ENCODE results near the gene RYR2. TPM values are rescaled to one million over a fixed set of nuclear protein-coding genes. Genes with fewer than 3 reads are reported as not detected.
"Not testable (repeated sequence)": the region's sequence is repeated elsewhere in the genome, so short reads cannot be mapped to it uniquely, and the experiment has no call there.

Gene RYR2
- total RNA-seq, 3 donors from 2014 or later: 0.16 to 0.59 (median 0.33) TPM

DNA sequence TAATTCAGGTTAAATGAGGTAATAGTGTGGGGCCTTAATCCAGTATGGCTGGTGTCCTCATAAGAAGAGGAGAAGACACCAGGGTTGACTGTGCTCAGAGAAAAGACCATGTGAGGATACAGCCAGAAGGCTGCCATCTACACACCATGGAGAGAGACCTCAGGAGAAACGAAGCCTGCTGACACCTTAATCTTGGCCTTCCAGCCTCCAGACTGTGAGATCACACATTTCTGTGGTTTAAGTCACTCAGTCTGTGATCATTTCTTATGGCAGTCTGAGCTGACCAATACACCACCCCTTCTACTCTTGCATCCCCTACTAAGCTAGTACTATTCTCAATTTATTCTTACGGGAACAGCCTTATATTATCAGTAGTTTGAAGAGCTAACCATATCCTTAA is 538.7 kb downstream of the RYR2 start:
- no peak for DNase-seq (ENCODE audit: low spot score in 2 of 2)
- Histone ChIP-seq H3K36me3 (no peaks in the 10 kb centered on the region), H3K4me3 (no peak overlapping the region), H3K4me1 (no peaks in the 10 kb centered on the region), H3K27ac (no peak overlapping the region), H3K27me3 (no peaks in the 10 kb centered on the region), H3K9me3 (peaks cover 0 to 25% of the 10 kb centered on the region in 2 donors)
- TF ChIP-seq, protein P1, sequence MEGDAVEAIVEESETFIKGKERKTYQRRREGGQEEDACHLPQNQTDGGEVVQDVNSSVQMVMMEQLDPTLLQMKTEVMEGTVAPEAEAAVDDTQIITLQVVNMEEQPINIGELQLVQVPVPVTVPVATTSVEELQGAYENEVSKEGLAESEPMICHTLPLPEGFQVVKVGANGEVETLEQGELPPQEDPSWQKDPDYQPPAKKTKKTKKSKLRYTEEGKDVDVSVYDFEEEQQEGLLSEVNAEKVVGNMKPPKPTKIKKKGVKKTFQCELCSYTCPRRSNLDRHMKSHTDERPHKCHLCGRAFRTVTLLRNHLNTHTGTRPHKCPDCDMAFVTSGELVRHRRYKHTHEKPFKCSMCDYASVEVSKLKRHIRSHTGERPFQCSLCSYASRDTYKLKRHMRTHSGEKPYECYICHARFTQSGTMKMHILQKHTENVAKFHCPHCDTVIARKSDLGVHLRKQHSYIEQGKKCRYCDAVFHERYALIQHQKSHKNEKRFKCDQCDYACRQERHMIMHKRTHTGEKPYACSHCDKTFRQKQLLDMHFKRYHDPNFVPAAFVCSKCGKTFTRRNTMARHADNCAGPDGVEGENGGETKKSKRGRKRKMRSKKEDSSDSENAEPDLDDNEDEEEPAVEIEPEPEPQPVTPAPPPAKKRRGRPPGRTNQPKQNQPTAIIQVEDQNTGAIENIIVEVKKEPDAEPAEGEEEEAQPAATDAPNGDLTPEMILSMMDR (IDR thresholded peaks at IDR 0.05): no peak
- no peak for TF ChIP-seq POLR2AphosphoS5 (IDR thresholded peaks at IDR 0.05)
- no peak for TF ChIP-seq POLR2A (IDR thresholded peaks at IDR 0.05)
- intact Hi-C loops (cut with DNase I; ENCODE audit: low total_unique reads): no loop called here

DNA sequence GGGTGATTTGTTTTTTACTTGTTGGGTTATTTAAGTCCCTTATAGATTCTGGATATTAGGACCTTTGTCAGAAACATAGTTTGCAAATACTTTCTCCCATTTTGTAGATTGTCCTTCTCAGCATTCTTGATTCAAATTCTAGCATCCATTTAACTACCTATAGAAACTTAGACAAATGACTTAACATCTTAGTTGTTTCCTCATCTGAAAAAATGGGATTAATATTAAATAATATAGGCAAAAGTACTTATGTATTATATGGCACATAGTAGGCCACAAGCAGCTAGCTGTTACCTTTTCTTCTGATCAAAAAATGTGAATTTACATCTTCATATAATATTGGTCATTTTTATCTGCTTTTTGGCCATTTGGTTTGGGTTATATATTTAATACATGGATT is 541.3 kb downstream of the RYR2 start:
- Histone ChIP-seq H3K27ac (no peak overlapping the region), H3K4me3 (no peak overlapping the region), H3K36me3 (no peaks in the 10 kb centered on the region), H3K4me1 (no peaks in the 10 kb centered on the region), H3K9me3 (peaks cover 0 to 16% of the 10 kb centered on the region in 2 donors), H3K27me3 (no peaks in the 10 kb centered on the region)
- DNase-seq (ENCODE audit: low spot score in 2 of 2): no peak
- intact Hi-C loops (cut with DNase I; ENCODE audit: low total_unique reads): no loop called here
- TF ChIP-seq, protein P1 (IDR thresholded peaks at IDR 0.05): no peak
- TF ChIP-seq POLR2A (IDR thresholded peaks at IDR 0.05) (no peak), POLR2AphosphoS5 (IDR thresholded peaks at IDR 0.05) (no peak)

DNA sequence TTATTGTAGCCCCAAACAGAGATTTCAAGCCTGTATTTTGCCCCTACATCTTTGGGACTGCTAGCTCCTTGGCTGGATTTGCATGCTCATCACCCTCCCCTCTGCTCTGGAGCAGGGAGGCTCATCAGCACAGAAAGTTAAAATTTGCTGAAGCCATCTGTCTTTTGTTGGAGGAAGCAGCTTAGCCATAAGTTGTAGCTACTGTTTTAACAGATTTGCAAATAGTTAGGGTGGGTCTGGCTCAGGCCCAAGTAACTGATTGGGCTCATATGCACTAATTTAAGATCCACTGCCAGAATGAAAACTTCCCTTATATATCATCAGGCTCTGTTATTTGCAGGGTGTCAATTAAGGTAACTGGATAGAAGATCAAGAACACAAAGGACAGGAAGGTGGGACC is 541.8 kb downstream of the RYR2 start:
- intact Hi-C loops (cut with DNase I; ENCODE audit: low total_unique reads): no loop called here
- H3K27me3 ChIP-seq: no peaks in the 10 kb centered on the region
- H3K9me3 ChIP-seq: peaks cover 0 to 11% of the 10 kb centered on the region in 2 donors
- no peaks in the 10 kb centered on the region for H3K4me1 ChIP-seq
- TF ChIP-seq POLR2A (IDR thresholded peaks at IDR 0.05) (no peak), POLR2AphosphoS5 (IDR thresholded peaks at IDR 0.05) (no peak)
- TF ChIP-seq, protein P1 (IDR thresholded peaks at IDR 0.05): no peak
- no peak overlapping the region for H3K27ac ChIP-seq
- H3K36me3 ChIP-seq: no peaks in the 10 kb centered on the region
- H3K4me3 ChIP-seq: no peak overlapping the region
- DNase-seq (ENCODE audit: low spot score in 2 of 2): no peak

DNA sequence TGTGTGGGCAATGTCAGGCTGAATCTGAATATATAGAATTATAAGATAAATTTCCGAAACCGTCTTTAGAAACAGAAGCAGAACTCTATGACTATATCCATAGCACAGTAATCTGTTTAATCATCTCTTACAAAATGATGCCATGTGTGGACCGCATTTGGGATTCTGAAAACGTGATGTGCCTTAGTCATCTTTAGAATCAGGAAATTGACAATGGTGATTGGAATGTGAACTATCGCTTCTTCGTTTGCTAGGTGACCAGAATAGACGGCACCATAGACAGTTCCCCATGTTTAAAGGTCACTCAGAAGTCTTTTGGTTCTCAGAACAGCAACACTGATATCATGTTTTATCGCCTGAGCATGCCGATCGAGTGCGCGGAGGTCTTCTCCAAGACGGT is 548.4 kb downstream of the RYR2 start:
- Histone ChIP-seq H3K27me3 (no peaks in the 10 kb centered on the region), H3K27ac (no peak overlapping the region), H3K4me1 (no peaks in the 10 kb centered on the region), H3K4me3 (no peak overlapping the region), H3K9me3 (no peaks in the 10 kb centered on the region), H3K36me3 (no peaks in the 10 kb centered on the region)
- DNase-seq (ENCODE audit: low spot score in 2 of 2): no peak
- TF ChIP-seq, protein P1 (IDR thresholded peaks at IDR 0.05): no peak
- TF ChIP-seq POLR2AphosphoS5 (IDR thresholded peaks at IDR 0.05): no peak
- no peak for TF ChIP-seq POLR2A (IDR thresholded peaks at IDR 0.05)
- intact Hi-C loops (cut with DNase I; ENCODE audit: low total_unique reads): no loop called here

DNA sequence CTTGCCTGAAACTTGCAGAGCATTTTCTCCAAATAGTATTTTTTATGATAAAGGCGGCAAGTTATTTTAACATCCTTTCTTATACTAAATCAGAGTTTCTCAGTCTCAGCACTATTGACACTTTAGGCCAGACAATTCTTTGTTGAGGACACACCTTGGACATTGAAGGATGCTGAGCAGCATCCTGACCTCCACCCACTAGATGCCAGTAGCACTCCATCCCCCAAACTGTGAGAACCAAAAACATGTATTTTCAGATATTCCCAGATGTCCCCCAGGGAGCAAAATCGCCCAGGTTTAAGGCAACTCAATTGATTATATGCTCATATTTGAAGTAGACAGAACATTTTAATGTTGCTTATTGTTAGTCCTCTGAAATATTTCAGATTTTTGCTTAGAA is 549.4 kb downstream of the RYR2 start:
- no peak for TF ChIP-seq POLR2A (IDR thresholded peaks at IDR 0.05)
- no peak for TF ChIP-seq POLR2AphosphoS5 (IDR thresholded peaks at IDR 0.05)
- TF ChIP-seq, protein P1 (IDR thresholded peaks at IDR 0.05): no peak
- H3K27ac ChIP-seq: no peak overlapping the region
- no peaks in the 10 kb centered on the region for H3K27me3 ChIP-seq
- no peaks in the 10 kb centered on the region for H3K4me1 ChIP-seq
- H3K36me3 ChIP-seq: no peaks in the 10 kb centered on the region
- H3K9me3 ChIP-seq: no peaks in the 10 kb centered on the region
- DNase-seq (ENCODE audit: low spot score in 2 of 2): no peak
- intact Hi-C loops (cut with DNase I; ENCODE audit: low total_unique reads): no loop called here
- H3K4me3 ChIP-seq: no peak overlapping the region

DNA sequence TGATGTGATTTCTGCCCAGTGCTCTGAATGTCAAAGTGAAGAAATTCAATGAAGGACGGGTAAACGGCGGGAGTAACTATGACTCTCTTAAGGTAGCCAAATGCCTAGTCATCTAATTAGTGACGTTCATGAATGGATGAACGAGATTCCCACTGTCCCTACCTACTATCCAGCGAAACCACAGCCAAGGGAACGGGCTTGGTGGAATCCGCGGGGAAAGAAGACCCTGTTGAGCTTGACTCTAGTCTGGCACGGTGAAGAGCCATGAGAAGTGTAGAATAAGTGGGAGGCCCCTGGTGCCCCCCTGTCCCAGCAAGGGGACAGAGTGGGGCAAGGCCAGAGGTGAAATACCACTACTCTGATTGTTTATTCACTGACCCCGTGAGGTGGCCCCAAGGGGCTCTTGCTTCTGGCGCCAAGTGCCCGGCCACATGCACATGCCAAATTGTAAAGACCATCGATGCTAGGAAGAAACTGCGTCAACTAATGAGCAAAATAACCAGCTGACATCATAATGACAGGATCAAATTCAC is 561.1 kb downstream of the RYR2 start:
- H3K9me3 ChIP-seq; intact Hi-C loops (cut with DNase I; ENCODE audit: low total_unique reads); H3K4me1 ChIP-seq; DNase-seq (ENCODE audit: low spot score in 2 of 2); H3K27ac ChIP-seq; H3K36me3 ChIP-seq; H3K4me3 ChIP-seq; H3K27me3 ChIP-seq: not testable (repeated sequence)

Data from breast epithelium (tissue), 4 donors.